Chondrocyte (in vitro differentiated cells): ENCODE data around the gene SLC26A11. TPM values are rescaled to one million over a fixed set of nuclear protein-coding genes. Genes with fewer than 3 reads are reported as not detected.

Experiments
- DNase-seq: peaks from one replicate; pipeline ENCODE4 v3.0.0; 2021; ENCODE audit warnings: mixed read lengths, low spot score
- H3K27ac Mint-ChIP-seq: one replicate; pipeline ENCODE4 v1.8.0; 2021; ENCODE audit warnings: mild to moderate bottlenecking, moderate library complexity, mixed read lengths; ENCODE audit not compliant: unreplicated experiment
- H3K27me3 Mint-ChIP-seq: 2 replicates; pipeline ENCODE4 v1.8.0; 2021; ENCODE audit warnings: low read depth, mixed read lengths
- H3K36me3 Mint-ChIP-seq: 2 replicates; pipeline ENCODE4 v1.8.0; 2021; ENCODE audit warnings: low read depth, mixed read lengths
- H3K4me1 Mint-ChIP-seq: 2 replicates; pipeline ENCODE4 v1.8.0; 2021; ENCODE audit warnings: low read depth, mild to moderate bottlenecking, mixed read lengths
- H3K4me3 Mint-ChIP-seq: one replicate; pipeline ENCODE4 v1.8.0; 2021; ENCODE audit warnings: mild to moderate bottlenecking, moderate library complexity, mixed read lengths; ENCODE audit not compliant: unreplicated experiment
- H3K9me3 Mint-ChIP-seq: 2 replicates; pipeline ENCODE4 v1.8.0; 2021; ENCODE audit warnings: low read depth, mixed read lengths
- total RNA-seq: library from RNA; stranded (reverse); gene quantifications from 3 replicates; pipeline ENCODE4 v1.2.1, GENCODE V29; 2021
- TF ChIP-seq, protein P1 (sequence below): fragments of 200-600 bp; sonication (generic); IDR thresholded peaks from 2 replicates; pipeline ENCODE4 v1.5.0; 2021; ENCODE audit warnings: antibody characterized with exemption, mild to moderate bottlenecking, moderate library complexity

The SLC26A11 gene
- total RNA-seq, 1 donor from 2014 or later: 16.2 TPM

DNA sequence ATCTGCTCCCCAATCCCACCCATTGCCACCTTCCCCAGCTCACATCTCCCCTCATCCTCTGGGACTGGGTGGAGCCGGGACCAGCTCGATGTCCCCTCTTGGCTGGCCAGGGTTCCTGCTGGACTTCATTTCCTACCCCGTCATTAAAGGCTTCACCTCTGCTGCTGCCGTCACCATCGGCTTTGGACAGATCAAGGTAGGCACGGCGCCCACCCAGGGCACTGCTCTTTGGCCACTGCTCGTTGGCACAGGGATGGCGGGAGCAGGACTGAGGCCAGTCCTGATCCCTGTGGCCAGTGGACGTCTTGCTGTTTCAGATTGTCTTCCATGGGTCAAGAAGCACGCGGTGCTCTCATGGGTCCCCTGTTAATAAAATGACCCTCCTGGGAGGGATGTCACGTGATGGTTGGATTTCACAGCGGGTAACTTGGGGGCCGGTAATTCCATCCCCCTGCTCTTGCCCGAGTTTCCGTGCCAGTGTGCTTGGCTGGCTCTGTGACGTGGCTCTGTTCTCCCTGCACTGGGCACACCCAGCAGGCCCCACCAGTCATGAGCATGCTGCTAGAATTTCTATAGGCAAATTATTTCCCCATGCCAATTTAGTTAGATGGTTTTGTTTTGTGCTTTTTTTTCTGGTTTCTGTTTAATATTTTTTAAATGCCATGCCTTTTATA, 3.1 kb downstream of the SLC26A11 start:
- H3K27ac Mint-ChIP-seq: no peak overlapping the region
- no peak overlapping the region for H3K4me3 Mint-ChIP-seq

DNA sequence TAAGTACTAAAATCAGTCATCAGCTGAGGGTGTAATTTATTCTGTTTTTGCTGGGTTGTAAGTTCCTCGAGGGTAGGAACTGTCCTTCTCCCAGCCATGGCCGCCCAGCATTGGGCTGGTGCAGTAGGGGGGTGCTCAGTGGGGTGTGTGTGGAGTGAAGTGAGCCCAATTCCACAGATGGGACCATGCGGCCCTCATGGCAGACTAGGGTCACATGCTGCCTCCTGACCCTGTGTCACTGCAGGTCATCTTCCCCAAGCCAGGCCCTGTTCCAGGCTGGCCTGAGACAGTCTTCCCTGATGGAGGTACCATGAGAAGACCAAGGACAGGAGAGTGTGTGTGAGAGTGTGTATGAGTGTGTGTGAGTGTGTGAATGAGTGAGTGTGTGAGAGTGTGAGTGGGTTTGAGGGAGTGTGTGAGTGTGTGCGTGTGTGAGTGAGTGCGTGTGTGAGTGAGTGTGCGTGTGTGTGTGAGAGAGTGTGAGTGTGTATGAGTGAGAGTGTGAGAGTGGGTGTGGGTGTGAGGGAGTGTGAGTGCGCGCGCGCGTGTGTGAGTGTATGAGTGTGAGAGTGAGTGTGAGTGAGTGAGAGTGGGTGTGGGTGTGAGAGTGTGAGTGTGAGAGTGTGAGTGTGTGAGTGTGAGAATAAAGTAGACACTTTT, 3.7 kb downstream of the SLC26A11 start:
- Mint-ChIP-seq H3K4me1 (peaks cover 14% of the 10 kb centered on the region), H3K27ac (no peak overlapping the region), H3K36me3 (peaks cover 6% of the 10 kb centered on the region)

More for the DNA sequence above, 3.1 kb downstream of the SLC26A11 start:
- H3K27me3 Mint-ChIP-seq: no peaks in the 10 kb centered on the region
- H3K36me3 Mint-ChIP-seq: peaks cover 6% of the 10 kb centered on the region
- H3K4me1 Mint-ChIP-seq: peaks cover 19% of the 10 kb centered on the region
- peak; percentile 88 for DNase-seq
- TF ChIP-seq, protein P1, sequence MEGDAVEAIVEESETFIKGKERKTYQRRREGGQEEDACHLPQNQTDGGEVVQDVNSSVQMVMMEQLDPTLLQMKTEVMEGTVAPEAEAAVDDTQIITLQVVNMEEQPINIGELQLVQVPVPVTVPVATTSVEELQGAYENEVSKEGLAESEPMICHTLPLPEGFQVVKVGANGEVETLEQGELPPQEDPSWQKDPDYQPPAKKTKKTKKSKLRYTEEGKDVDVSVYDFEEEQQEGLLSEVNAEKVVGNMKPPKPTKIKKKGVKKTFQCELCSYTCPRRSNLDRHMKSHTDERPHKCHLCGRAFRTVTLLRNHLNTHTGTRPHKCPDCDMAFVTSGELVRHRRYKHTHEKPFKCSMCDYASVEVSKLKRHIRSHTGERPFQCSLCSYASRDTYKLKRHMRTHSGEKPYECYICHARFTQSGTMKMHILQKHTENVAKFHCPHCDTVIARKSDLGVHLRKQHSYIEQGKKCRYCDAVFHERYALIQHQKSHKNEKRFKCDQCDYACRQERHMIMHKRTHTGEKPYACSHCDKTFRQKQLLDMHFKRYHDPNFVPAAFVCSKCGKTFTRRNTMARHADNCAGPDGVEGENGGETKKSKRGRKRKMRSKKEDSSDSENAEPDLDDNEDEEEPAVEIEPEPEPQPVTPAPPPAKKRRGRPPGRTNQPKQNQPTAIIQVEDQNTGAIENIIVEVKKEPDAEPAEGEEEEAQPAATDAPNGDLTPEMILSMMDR: no peak
- no peaks in the 10 kb centered on the region for H3K9me3 Mint-ChIP-seq

DNA sequence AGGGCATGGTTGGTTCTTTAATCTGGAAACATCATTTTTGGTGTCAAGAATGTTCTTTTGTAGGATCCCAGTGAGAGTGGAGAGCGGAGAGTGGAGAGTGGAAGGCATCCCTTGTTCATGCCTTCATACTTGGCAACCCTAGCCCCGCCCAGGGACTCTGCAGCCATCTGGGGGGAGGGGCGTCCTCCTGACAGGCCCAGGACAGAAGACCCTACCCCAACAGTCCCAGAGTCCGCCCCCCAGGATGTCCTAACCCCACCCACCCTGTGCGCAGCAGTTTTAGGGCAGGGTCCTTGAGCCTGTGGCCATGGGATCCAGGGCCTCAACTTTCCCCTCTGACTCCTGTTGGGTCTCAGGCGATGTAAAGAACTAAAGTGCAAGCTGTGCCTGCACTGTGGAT, 4.5 kb downstream of the SLC26A11 start:
- TF ChIP-seq, protein P1: no peak
- no peaks in the 10 kb centered on the region for H3K9me3 Mint-ChIP-seq

More for the DNA sequence above, 3.7 kb downstream of the SLC26A11 start:
- TF ChIP-seq, protein P1: no peak
- H3K9me3 Mint-ChIP-seq: no peaks in the 10 kb centered on the region
- no peaks in the 10 kb centered on the region for H3K27me3 Mint-ChIP-seq
- no peak overlapping the region for H3K4me3 Mint-ChIP-seq
- peak; percentile 62 for DNase-seq

DNA sequence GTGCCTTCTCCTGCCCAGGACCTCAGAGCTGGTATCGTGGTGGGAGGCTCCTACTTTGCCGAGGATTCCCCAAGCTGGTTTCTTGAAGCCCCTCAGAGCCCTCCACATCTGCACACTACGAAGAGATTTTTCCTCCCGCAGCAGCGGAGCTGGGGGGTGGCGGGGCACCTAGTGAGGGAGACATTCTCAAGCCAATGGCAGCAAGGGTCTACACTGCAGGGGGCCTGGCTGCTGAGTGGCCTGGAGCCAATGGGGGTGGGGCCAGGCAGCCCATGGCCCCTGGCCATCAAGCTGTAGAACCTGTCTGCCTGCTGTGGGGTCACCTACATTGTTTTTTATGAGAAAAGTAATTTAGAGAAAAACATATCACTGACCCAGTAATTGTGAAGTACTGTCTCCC, 5.0 kb downstream of the SLC26A11 start:
- H3K4me1 Mint-ChIP-seq: peaks cover 8% of the 10 kb centered on the region
- H3K4me3 Mint-ChIP-seq: no peak overlapping the region
- no peaks in the 10 kb centered on the region for H3K9me3 Mint-ChIP-seq
- no peak for DNase-seq
- no peaks in the 10 kb centered on the region for H3K27me3 Mint-ChIP-seq
- TF ChIP-seq, protein P1: no peak
- H3K27ac Mint-ChIP-seq: no peak overlapping the region
- peaks cover 6% of the 10 kb centered on the region for H3K36me3 Mint-ChIP-seq

More for the DNA sequence above, 4.5 kb downstream of the SLC26A11 start:
- H3K27ac Mint-ChIP-seq: no peak overlapping the region
- H3K27me3 Mint-ChIP-seq: no peaks in the 10 kb centered on the region
- peak; percentile 79 for DNase-seq
- H3K4me3 Mint-ChIP-seq: no peak overlapping the region
- H3K36me3 Mint-ChIP-seq: peaks cover 6% of the 10 kb centered on the region
- H3K4me1 Mint-ChIP-seq: peaks cover 8% of the 10 kb centered on the region

DNA sequence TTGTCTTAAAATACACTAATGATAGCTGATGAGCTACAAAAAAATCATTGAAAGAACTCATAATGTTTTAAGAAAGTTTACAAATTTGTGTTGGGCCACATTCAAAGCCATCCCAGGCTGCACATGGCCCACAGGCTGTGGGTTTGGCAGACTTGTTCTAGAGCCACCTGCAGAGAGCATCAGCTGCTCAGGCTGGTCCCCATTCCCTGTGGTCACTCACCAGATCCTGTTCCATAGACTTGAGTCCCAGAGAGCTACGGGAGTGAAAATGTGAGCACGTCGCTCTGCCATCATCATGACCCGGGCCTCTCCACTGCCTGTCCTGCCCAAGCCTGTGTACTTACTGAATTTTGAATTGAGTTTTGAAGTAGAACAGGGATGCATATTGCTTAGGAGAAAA, 6.9 kb downstream of the SLC26A11 start:
- no peak for DNase-seq
- Mint-ChIP-seq H3K36me3 (peaks cover 12% of the 10 kb centered on the region), H3K9me3 (peaks cover 8% of the 10 kb centered on the region), H3K4me3 (no peak overlapping the region), H3K4me1 (peaks cover 4% of the 10 kb centered on the region), H3K27me3 (no peaks in the 10 kb centered on the region), H3K27ac (no peak overlapping the region)
- TF ChIP-seq, protein P1: no peak
